ENCODE results near the gene DDX24.

GRCh38 chr14:94054936-94055335 is 26.1 kb downstream of the DDX24 start:
- TF ChIP-seq CTCF (IDR thresholded peaks at IDR 0.05) (no peak), ZFX (IDR thresholded peaks at IDR 0.05; ENCODE audit: borderline replicate concordance) (no peak)
